HEK293 (cell line): ENCODE results near the gene LACC1.

Experiments used
- CTCF ChIA-PET: fragments of 350-600 bp; formaldehyde crosslinking; extraction: SDS; loops from one replicate; lab custom pipeline; 2021; ENCODE audit warnings: antibody characterized with exemption; lab: Yijun Ruan, JAX
- POLR2A ChIA-PET: fragments of 300-600 bp; formaldehyde crosslinking; extraction: SDS; loops from one replicate; lab custom pipeline; 2020; ENCODE audit warnings: antibody characterized with exemption, inconsistent platforms; lab: Yijun Ruan, JAX
- H3K27ac ChIP-seq: fragments of 200-500 bp; sonication (Bioruptor generic); 2 replicates; pipeline ENCODE4 v1.5.1; 2014; ENCODE audit warnings: low read depth, low read length, control low read depth, inconsistent platforms; ENCODE audit errors: extremely low read depth
- H3K36me3 ChIP-seq, 2 experiments: fragments of 200-500 bp in 1 of 2; sonication (Bioruptor generic) in 1 of 2; 1 replicate in 1 of 2; 2 replicates in 1 of 2; pipeline ENCODE4 v1.5.1; 2014 to 2017; ENCODE audit warnings: inconsistent platforms in 2 of 2, low read length in 2 of 2; ENCODE audit not compliant: control insufficient read depth in 2 of 2, insufficient read depth in 1 of 2
- H3K4me1 ChIP-seq: fragments of 200-500 bp; sonication (Bioruptor generic); 2 replicates; pipeline ENCODE4 v1.5.1; 2014; ENCODE audit warnings: mild to moderate bottlenecking, low read length, inconsistent platforms; ENCODE audit not compliant: control insufficient read depth, insufficient read depth
- H3K4me3 ChIP-seq: 2 replicates; pipeline ENCODE4 v1.5.1; 2011; ENCODE audit warnings: low read depth, mild to moderate bottlenecking, control low read depth, low read length, moderate library complexity
- H3K9me3 ChIP-seq: fragments of 200-500 bp; sonication (Bioruptor generic); 2 replicates; pipeline ENCODE4 v1.5.1; 2014; ENCODE audit warnings: low read depth, low read length, inconsistent platforms; ENCODE audit not compliant: control insufficient read depth, insufficient read depth
- AEBP2 ChIP-seq: fragments of 450-650 bp; formaldehyde crosslinking; IDR thresholded peaks from 2 replicates; pipeline ENCODE4 v1.5.1; 2016; ENCODE audit warnings: missing biosample characterization, missing genetic modification characterization, borderline replicate concordance
- HOXA7 ChIP-seq: sonication (generic); formaldehyde crosslinking; IDR thresholded peaks from 2 replicates; pipeline ENCODE4 v1.8.1; 2022; ENCODE audit warnings: missing genetic modification reagents, borderline replicate concordance
- PBX3 ChIP-seq: sonication (generic); formaldehyde crosslinking; IDR thresholded peaks from 2 replicates; pipeline ENCODE4 v1.8.1; 2022; ENCODE audit warnings: mild to moderate bottlenecking, moderate library complexity, missing genetic modification reagents
- PRDM1 ChIP-seq: fragments of 450-650 bp; formaldehyde crosslinking; IDR thresholded peaks from 2 replicates; pipeline ENCODE4; 2016; ENCODE audit warnings: missing biosample characterization, missing genetic modification characterization
- ZBTB21 ChIP-seq: fragments of 450-650 bp; formaldehyde crosslinking; IDR thresholded peaks from 2 replicates; pipeline ENCODE4 v1.5.1; 2017; ENCODE audit warnings: missing biosample characterization, missing genetic modification characterization
- ZNF157 ChIP-seq: fragments of 450-650 bp; formaldehyde crosslinking; IDR thresholded peaks from 2 replicates; pipeline ENCODE4 v1.5.1; 2016; ENCODE audit warnings: missing biosample characterization, missing genetic modification characterization
- ZNF184 ChIP-seq: fragments of 450-650 bp; IDR thresholded peaks from 2 replicates; pipeline ENCODE4 v1.5.1; 2018; ENCODE audit warnings: missing biosample characterization, mild to moderate bottlenecking, missing genetic modification characterization
- ZNF274 ChIP-seq, 2 experiments: fragments of 200-500 bp in 1 of 2; fragments of 450-650 bp in 1 of 2; sonication (Bioruptor generic) in 1 of 2; formaldehyde crosslinking in 1 of 2; IDR thresholded peaks; 2 replicates each; pipeline versions ENCODE4 v1.5.1 to v1.6.1; 2014 to 2016; ENCODE audit warnings: borderline replicate concordance in 1 of 2, inconsistent platforms in 1 of 2, low read length in 1 of 2, missing biosample characterization in 1 of 2, missing genetic modification characterization in 1 of 2
- ZNF354C ChIP-seq: fragments of 450-650 bp; formaldehyde crosslinking; IDR thresholded peaks from 2 replicates; pipeline ENCODE4 v1.5.1; 2016; ENCODE audit warnings: missing biosample characterization, missing genetic modification characterization, low read depth, borderline replicate concordance
- ZNF394 ChIP-seq: fragments of 450-650 bp; formaldehyde crosslinking; IDR thresholded peaks from 2 replicates; pipeline ENCODE4 v1.5.1; 2016; ENCODE audit warnings: missing biosample characterization, missing genetic modification characterization, mild to moderate bottlenecking, moderate library complexity, borderline replicate concordance
- ZNF555 ChIP-seq: fragments of 450-650 bp; formaldehyde crosslinking; conservative IDR thresholded peaks from 2 replicates; pipeline ENCODE4 v1.5.1; 2017; ENCODE audit warnings: missing biosample characterization, mild to moderate bottlenecking, missing genetic modification characterization, inconsistent platforms
- ZNF558 ChIP-seq: fragments of 450-650 bp; formaldehyde crosslinking; IDR thresholded peaks from 2 replicates; pipeline ENCODE4 v1.5.1; 2016; ENCODE audit warnings: missing biosample characterization, missing genetic modification characterization
- ZNF580 ChIP-seq: fragments of 450-650 bp; formaldehyde crosslinking; IDR thresholded peaks from 2 replicates; pipeline ENCODE4 v1.5.1; 2016; ENCODE audit warnings: missing biosample characterization, missing genetic modification characterization
- ZNF596 ChIP-seq: fragments of 450-650 bp; IDR thresholded peaks from 2 replicates; pipeline ENCODE4 v1.5.0; 2018; ENCODE audit warnings: missing biosample characterization, mild to moderate bottlenecking, missing genetic modification characterization, moderate library complexity
- ZNF670 ChIP-seq: fragments of 450-650 bp; formaldehyde crosslinking; IDR thresholded peaks from 2 replicates; pipeline ENCODE4 v1.5.1; 2016; ENCODE audit warnings: missing biosample characterization, missing genetic modification characterization, low read depth
- ZNF791 ChIP-seq: fragments of 450-650 bp; formaldehyde crosslinking; IDR thresholded peaks from 2 replicates; pipeline ENCODE4 v1.5.1; 2016; ENCODE audit warnings: missing biosample characterization, missing genetic modification characterization
- ZNF830 ChIP-seq: fragments of 450-650 bp; IDR thresholded peaks from 2 replicates; pipeline ENCODE4 v1.5.0; 2018; ENCODE audit warnings: missing biosample characterization, missing genetic modification characterization, low read depth, mild to moderate bottlenecking, moderate library complexity
- ZSCAN5A ChIP-seq: fragments of 450-650 bp; formaldehyde crosslinking; IDR thresholded peaks from 2 replicates; pipeline ENCODE4 v1.5.1; 2016; ENCODE audit warnings: missing biosample characterization, missing genetic modification characterization

The LACC1 gene

GRCh38 chr13:43937839-43938238 lies 58.1 kb downstream of the LACC1 start (continued):
- no peak for TF ChIP-seq ZNF555 (tag by site-specific recombination)

GRCh38 chr13:43938449-43938848 lies 58.7 kb downstream of the LACC1 start:
- no peaks in the 10 kb centered on the region for H3K9me3 ChIP-seq
- H3K4me1 ChIP-seq: no peaks in the 10 kb centered on the region
- H3K4me3 ChIP-seq: no peak overlapping the region
- ChIA-PET POLR2A (no interaction called here), CTCF (no interaction called here)
- TF ChIP-seq ZNF274 (IDR thresholded peaks at IDR 0.05; ENCODE audit: low read length): no peak
- TF ChIP-seq ZNF274 (tag by site-specific recombination; IDR thresholded peaks at IDR 0.05; ENCODE audit: borderline replicate concordance): no peak
- no peak for TF ChIP-seq ZNF670
- no peak for TF ChIP-seq ZNF558 (tag by site-specific recombination)
- TF ChIP-seq ZNF830 (tag by site-specific recombination): no peak
- no peaks in the 10 kb centered on the region for H3K36me3 ChIP-seq
- no peak overlapping the region for H3K27ac ChIP-seq

GRCh38 chr13:43939086-43939485 lies 59.4 kb downstream of the LACC1 start:
- H3K27ac ChIP-seq: no peak overlapping the region
- ChIA-PET CTCF (no interaction called here), POLR2A (no interaction called here)
- H3K36me3 ChIP-seq: no peaks in the 10 kb centered on the region
- TF ChIP-seq ZNF184 (tag by site-specific recombination) (no peak), ZNF354C (tag by site-specific recombination) (no peak), PBX3 (no peak), ZNF830 (tag by site-specific recombination) (no peak), ZNF596 (tag by site-specific recombination) (no peak), AEBP2 (tag by site-specific recombination) (no peak)
- no peaks in the 10 kb centered on the region for H3K4me1 ChIP-seq
- H3K4me3 ChIP-seq: no peak overlapping the region
- no peaks in the 10 kb centered on the region for H3K9me3 ChIP-seq

- Histone ChIP-seq H3K4me3 (no peak overlapping the region), H3K36me3 (no peaks in the 10 kb centered on the region), H3K9me3 (no peaks in the 10 kb centered on the region), H3K4me1 (no peaks in the 10 kb centered on the region), H3K27ac (no peak overlapping the region)
- ChIA-PET CTCF (interaction anchor here (0.5 to 0.6 kb wide), 2 partner anchors 39 to 1301 kb away, joined by 3 to 4 read pairs; no protein-coding TSS in a partner anchor), POLR2A (no interaction called here)
- TF ChIP-seq ZNF791 (tag by site-specific recombination) (no peak), PRDM1 (tag by site-specific recombination) (no peak), ZNF157 (tag by site-specific recombination) (no peak), ZSCAN5A (no peak), ZNF580 (tag by site-specific recombination) (no peak), HOXA7 (no peak), ZNF394 (tag by site-specific recombination) (no peak), ZBTB21 (tag by site-specific recombination) (no peak)
- TF ChIP-seq, all 188 proteins: peak for 0
Observed at GRCh38 chr13:43942286-43942685, 62.6 kb downstream of the LACC1 start.
